HepG2 (cell line): ENCODE data around the gene EXOC7. TPM values are rescaled to one million over a fixed set of nuclear protein-coding genes. Genes with fewer than 3 reads are reported as not detected.

Source experiments
- AGO2 ChIP-seq: fragments of 200-400 bp; formaldehyde crosslinking; optimal IDR thresholded peaks from 2 replicates; pipeline ENCODE3; 2017; ENCODE audit warnings: mild to moderate bottlenecking, low read depth, low read length, moderate library complexity
- FOXA1 ChIP-seq, 2 experiments: fragments of 450-650 bp in 1 of 2; sonication (generic) in 1 of 2; formaldehyde crosslinking in 1 of 2; IDR thresholded peaks; 2 replicates each; pipeline versions ENCODE4 v1.4.0 to v1.6.1; 2016 to 2020; ENCODE audit warnings: missing genetic modification reagents in 1 of 2
- FOXO4 ChIP-seq: sonication (generic); formaldehyde crosslinking; conservative IDR thresholded peaks from 2 replicates; pipeline ENCODE4 v1.8.1; 2023; ENCODE audit warnings: missing genetic modification reagents
- HMG20B ChIP-seq: conservative IDR thresholded peaks from 2 replicates; pipeline ENCODE4 v1.6.1; 2016; ENCODE audit warnings: missing genetic modification reagents, missing compliant biosample characterization
- IRX3 ChIP-seq: sonication (generic); formaldehyde crosslinking; IDR thresholded peaks from 2 replicates; pipeline ENCODE4 v1.8.1; 2023; ENCODE audit warnings: mild to moderate bottlenecking, low read depth, missing genetic modification reagents, borderline replicate concordance
- MTF2 ChIP-seq: sonication (generic); formaldehyde crosslinking; IDR thresholded peaks from 2 replicates; pipeline ENCODE4 v1.5.0; 2020; ENCODE audit warnings: missing genetic modification reagents, borderline replicate concordance
- NFAT5 ChIP-seq: sonication (generic); formaldehyde crosslinking; IDR thresholded peaks from 2 replicates; pipeline ENCODE4 v1.4.0; 2020; ENCODE audit warnings: missing genetic modification reagents
- NRL ChIP-seq: sonication (generic); formaldehyde crosslinking; IDR thresholded peaks from 2 replicates; pipeline ENCODE4 v1.5.0; 2020; ENCODE audit warnings: missing genetic modification reagents, mild to moderate bottlenecking, moderate library complexity, borderline replicate concordance
- SRY ChIP-seq: sonication (generic); formaldehyde crosslinking; IDR thresholded peaks from 2 replicates; pipeline ENCODE4 v1.8.0; 2022; ENCODE audit warnings: mild to moderate bottlenecking, missing genetic modification reagents
- TBP ChIP-seq: sonication (generic); formaldehyde crosslinking; IDR thresholded peaks from 2 replicates; pipeline ENCODE4 v1.5.0; 2020; ENCODE audit warnings: missing genetic modification reagents
- ZNF275 ChIP-seq: sonication (generic); formaldehyde crosslinking; IDR thresholded peaks from 2 replicates; pipeline ENCODE4 v1.8.0; 2022; ENCODE audit warnings: missing genetic modification reagents, mild to moderate bottlenecking, inconsistent platforms, borderline replicate concordance
- ZNF605 ChIP-seq: sonication (generic); formaldehyde crosslinking; IDR thresholded peaks from 2 replicates; pipeline ENCODE4 v1.8.0; 2022; ENCODE audit warnings: mild to moderate bottlenecking, missing genetic modification reagents
- ZNF747 ChIP-seq: sonication (generic); formaldehyde crosslinking; IDR thresholded peaks from 2 replicates; pipeline ENCODE4 v1.8.1; 2023; ENCODE audit warnings: missing genetic modification reagents, mild to moderate bottlenecking, borderline replicate concordance
- ZNF766 ChIP-seq: sonication (generic); formaldehyde crosslinking; IDR thresholded peaks from 2 replicates; pipeline ENCODE4 v1.5.0; 2020; ENCODE audit warnings: missing genetic modification reagents, borderline replicate concordance
- ZNF879 ChIP-seq: sonication (generic); formaldehyde crosslinking; IDR thresholded peaks from 2 replicates; pipeline ENCODE4 v1.8.1; 2023; ENCODE audit warnings: missing genetic modification reagents
- polyA plus RNA-seq, 8 experiments: library from polyadenylated mRNA; depleted of rRNA in 3 of 8; stranded (reverse) in 7 of 8; unstranded in 1 of 8; fragments of >200 nt; fragmentation: Illumina TruSeq in 4 of 8; extraction: Trizol in 4 of 8; gene quantifications; 2 replicates each; pipeline versions ENCODE4 v1.2.1 to v1.2.3, GENCODE V29; 2011 to 2016; ENCODE audit warnings: low read depth in 4 of 8, missing spikeins in 1 of 8, mixed read lengths in 1 of 8; ENCODE audit not compliant: insufficient read depth in 1 of 8
- total RNA-seq, 5 experiments: library from RNA; depleted of rRNA; stranded (reverse); fragments of >200 nt; fragmentation: Illumina TruSeq; extraction: Trizol; gene quantifications; 2 replicates each; pipeline ENCODE4 v1.2.3, GENCODE V29; 2016; ENCODE audit warnings: low read depth in 1 of 5
- TF ChIP-seq, protein P1 (sequence below): sonication (generic); formaldehyde crosslinking; IDR thresholded peaks from 2 replicates; pipeline ENCODE4 v1.4.0; 2020; ENCODE audit warnings: missing genetic modification reagents
- TF ChIP-seq, protein P2 (sequence below): sonication (generic); formaldehyde crosslinking; IDR thresholded peaks from 2 replicates; pipeline ENCODE4 v1.4.0; 2020; ENCODE audit warnings: mild to moderate bottlenecking, missing genetic modification reagents

Gene EXOC7
- total and polyA plus RNA-seq, 2 of the 13 experiments (the other 11 are each of a cell fraction or from before 2014, with no cell fraction given): 86.9 to 116 TPM

DNA sequence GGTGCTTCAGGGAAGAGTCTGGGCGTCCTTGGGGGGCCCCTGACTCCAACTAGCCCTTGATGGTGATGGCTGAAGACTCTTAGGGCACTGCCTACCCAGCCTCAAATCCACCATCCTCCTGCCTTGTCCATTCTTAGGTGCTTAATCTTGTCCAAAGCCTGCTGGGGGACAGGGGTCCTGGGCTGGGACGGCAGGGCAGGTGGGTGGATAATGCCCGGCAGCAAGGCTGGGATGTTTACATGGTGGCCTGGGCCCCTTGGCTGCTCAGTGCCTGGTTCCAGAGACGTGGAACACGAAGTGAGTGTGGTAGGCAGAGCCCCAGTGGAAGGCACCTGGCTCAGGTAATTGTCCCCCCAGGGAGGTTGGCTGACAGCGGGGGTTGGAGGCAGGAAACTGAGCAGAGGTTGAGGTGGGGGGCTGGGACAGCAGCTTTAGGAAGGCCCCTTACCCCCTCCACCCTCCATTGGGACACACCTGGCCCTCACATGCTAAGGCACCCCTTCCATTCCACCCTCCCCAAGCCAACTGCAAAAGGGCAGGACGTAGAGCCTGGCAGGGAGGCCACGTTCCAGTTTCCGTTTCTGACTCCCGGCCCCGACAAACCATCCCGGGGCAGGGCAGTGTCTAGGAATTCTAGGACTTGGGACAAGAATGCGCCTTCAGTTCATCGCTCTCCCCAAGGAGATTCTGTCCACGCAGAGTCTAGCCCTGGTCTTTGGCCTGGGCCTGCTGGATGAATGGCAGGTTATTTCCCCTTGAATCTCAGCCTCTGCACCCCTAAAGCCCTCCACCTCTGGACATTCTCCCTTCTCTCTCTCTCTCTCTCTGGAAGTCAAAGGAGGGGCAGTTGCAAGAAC, 35.5 kb upstream of the EXOC7 start (continued):
- TF ChIP-seq NFAT5 (CRISPR knock-in tag) (peak; percentile 25; the same call in 1 of the 2 replicates), NRL (CRISPR knock-in tag) (peak; percentile 3; the same call in 1 of the 2 replicates), TBP (0 out of 2 replicates have a peak, but pooled peaks have one; percentile 63), SRY (CRISPR knock-in tag) (0 out of 2 replicates have a peak, but pooled peaks have one; percentile 63), ZNF879 (CRISPR knock-in tag) (0 out of 2 replicates have a peak, but pooled peaks have one; percentile 54), FOXA1 (IDR thresholded peaks at IDR 0.05) (no peak), FOXA1 (CRISPR knock-in tag; IDR thresholded peaks at IDR 0.05) (peak; percentile 81), ZNF605 (CRISPR knock-in tag) (peak; percentile 1; the same call in 1 of the 2 replicates), ZNF275 (CRISPR knock-in tag) (no peak), ZNF766 (CRISPR knock-in tag) (0 out of 2 replicates have a peak, but pooled peaks have one; percentile 13), FOXO4 (CRISPR knock-in tag) (0 out of 2 replicates have a peak, but pooled peaks have one; percentile 68), ZNF747 (peak; percentile 32; the same call in 1 of the 2 replicates), AGO2 (peak; percentile 7), MTF2 (CRISPR knock-in tag) (peak; percentile 3; the same call in 1 of the 2 replicates), HMG20B (CRISPR knock-in tag) (no peak), IRX3 (CRISPR knock-in tag) (no peak)
- TF ChIP-seq, protein P1, sequence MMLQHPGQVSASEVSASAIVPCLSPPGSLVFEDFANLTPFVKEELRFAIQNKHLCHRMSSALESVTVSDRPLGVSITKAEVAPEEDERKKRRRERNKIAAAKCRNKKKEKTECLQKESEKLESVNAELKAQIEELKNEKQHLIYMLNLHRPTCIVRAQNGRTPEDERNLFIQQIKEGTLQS: 0 out of 2 replicates have a peak, but pooled peaks have one; percentile 13
- TF ChIP-seq, protein P2, sequence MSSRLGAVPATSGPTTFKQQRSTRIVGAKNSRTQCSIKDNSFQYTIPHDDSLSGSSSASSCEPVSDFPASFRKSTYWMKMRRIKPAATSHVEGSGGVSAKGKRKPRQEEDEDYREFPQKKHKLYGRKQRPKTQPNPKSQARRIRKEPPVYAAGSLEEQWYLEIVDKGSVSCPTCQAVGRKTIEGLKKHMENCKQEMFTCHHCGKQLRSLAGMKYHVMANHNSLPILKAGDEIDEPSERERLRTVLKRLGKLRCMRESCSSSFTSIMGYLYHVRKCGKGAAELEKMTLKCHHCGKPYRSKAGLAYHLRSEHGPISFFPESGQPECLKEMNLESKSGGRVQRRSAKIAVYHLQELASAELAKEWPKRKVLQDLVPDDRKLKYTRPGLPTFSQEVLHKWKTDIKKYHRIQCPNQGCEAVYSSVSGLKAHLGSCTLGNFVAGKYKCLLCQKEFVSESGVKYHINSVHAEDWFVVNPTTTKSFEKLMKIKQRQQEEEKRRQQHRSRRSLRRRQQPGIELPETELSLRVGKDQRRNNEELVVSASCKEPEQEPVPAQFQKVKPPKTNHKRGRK (CRISPR knock-in tag): 0 out of 2 replicates have a peak, but pooled peaks have one; percentile 39
